ENCODE data around the gene SERPINA3.

DNA sequence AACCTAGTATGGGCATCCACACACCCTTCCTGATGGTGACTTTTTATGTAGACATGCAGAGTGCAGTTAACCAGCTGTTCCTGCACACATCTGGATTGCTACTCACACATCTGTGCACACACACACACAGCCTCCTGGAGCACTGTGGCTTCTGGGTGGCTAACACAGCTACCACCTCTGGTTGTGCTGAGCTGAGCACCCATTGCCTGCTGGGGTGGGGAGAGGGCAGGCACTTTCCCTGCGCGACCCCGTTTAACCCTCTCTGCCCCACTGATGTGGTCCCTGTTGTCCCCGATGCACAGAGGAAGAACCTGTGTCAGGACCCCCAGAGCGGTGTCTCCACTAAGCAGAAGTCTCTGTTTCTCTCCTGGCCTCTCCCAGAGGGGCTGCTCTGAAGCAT is 14.4 kb upstream of the SERPINA3 start:
- no peak for TF ChIP-seq POLR2A (IDR thresholded peaks at IDR 0.05)
- no peak for TF ChIP-seq CTCF (IDR thresholded peaks at IDR 0.05)

Data from sigmoid colon (tissue), 3 donors.